Mesothelial cell of epicardium (in vitro differentiated cells): ENCODE results near the gene MAGOH. TPM values are rescaled to one million over a fixed set of nuclear protein-coding genes. Genes with fewer than 3 reads are reported as not detected.

Experiments
- DNase-seq, 2 experiments: peaks; one replicate each; pipeline ENCODE4 v3.0.0; 2021; ENCODE audit warnings: low spot score in 2 of 2; ENCODE audit not compliant: unreplicated experiment in 2 of 2
- H3K27ac Mint-ChIP-seq: 2 replicates; pipeline ENCODE4 v1.8.0; 2021; ENCODE audit warnings: mixed read lengths
- H3K27me3 Mint-ChIP-seq: 2 replicates; pipeline ENCODE4 v1.8.0; 2021; ENCODE audit warnings: low read depth, mixed read lengths
- H3K36me3 Mint-ChIP-seq: 2 replicates; pipeline ENCODE4 v1.8.0; 2021; ENCODE audit warnings: mixed read lengths
- H3K4me1 Mint-ChIP-seq: 2 replicates; pipeline ENCODE4 v1.8.0; 2021; ENCODE audit warnings: mixed read lengths
- H3K4me3 Mint-ChIP-seq: 2 replicates; pipeline ENCODE4 v1.8.0; 2021; ENCODE audit warnings: mild to moderate bottlenecking, moderate library complexity, mixed read lengths
- H3K9me3 Mint-ChIP-seq: 2 replicates; pipeline ENCODE4 v1.8.0; 2021; ENCODE audit warnings: mixed read lengths
- total RNA-seq: library from RNA; stranded (reverse); gene quantifications from 3 replicates; pipeline ENCODE4 v1.2.1, GENCODE V29; 2021
- TF ChIP-seq, protein P1 (sequence below): fragments of 200-600 bp; sonication (generic); IDR thresholded peaks from one replicate; pipeline ENCODE4 v1.5.0; 2021; ENCODE audit warnings: antibody characterized with exemption; ENCODE audit not compliant: unreplicated experiment

Gene MAGOH
- total RNA-seq, 1 donor from 2014 or later, result 59.0 TPM

DNA sequence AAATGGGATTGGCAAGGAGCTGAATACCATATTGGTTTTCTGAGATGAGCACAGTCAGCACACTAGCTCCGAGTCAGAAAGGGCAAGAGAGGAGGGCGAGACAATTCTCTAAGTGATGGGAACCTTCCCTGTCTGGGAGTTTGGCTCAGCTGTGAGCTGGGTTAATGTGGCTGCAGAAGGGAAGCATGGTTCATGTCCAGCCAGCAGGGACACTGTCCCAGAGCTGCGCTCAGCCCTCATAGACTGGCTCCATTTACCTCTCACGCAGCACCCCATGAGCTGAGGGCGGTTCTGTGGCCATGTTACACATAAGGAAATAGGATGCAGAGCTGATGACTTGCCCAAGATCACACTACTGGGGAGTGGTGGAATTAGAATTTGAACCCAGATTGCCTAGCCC, 57.4 kb downstream of the MAGOH start:
- TF ChIP-seq, protein P1, sequence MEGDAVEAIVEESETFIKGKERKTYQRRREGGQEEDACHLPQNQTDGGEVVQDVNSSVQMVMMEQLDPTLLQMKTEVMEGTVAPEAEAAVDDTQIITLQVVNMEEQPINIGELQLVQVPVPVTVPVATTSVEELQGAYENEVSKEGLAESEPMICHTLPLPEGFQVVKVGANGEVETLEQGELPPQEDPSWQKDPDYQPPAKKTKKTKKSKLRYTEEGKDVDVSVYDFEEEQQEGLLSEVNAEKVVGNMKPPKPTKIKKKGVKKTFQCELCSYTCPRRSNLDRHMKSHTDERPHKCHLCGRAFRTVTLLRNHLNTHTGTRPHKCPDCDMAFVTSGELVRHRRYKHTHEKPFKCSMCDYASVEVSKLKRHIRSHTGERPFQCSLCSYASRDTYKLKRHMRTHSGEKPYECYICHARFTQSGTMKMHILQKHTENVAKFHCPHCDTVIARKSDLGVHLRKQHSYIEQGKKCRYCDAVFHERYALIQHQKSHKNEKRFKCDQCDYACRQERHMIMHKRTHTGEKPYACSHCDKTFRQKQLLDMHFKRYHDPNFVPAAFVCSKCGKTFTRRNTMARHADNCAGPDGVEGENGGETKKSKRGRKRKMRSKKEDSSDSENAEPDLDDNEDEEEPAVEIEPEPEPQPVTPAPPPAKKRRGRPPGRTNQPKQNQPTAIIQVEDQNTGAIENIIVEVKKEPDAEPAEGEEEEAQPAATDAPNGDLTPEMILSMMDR, result no peak
- H3K4me1 Mint-ChIP-seq, result no peaks in the 10 kb centered on the region
- H3K9me3 Mint-ChIP-seq, result no peaks in the 10 kb centered on the region
- H3K4me3 Mint-ChIP-seq, result no peak overlapping the region
- H3K27me3 Mint-ChIP-seq, result peaks cover 13% of the 10 kb centered on the region
- no peak overlapping the region for H3K27ac Mint-ChIP-seq
- DNase-seq, result no peak
- H3K36me3 Mint-ChIP-seq, result no peaks in the 10 kb centered on the region

DNA sequence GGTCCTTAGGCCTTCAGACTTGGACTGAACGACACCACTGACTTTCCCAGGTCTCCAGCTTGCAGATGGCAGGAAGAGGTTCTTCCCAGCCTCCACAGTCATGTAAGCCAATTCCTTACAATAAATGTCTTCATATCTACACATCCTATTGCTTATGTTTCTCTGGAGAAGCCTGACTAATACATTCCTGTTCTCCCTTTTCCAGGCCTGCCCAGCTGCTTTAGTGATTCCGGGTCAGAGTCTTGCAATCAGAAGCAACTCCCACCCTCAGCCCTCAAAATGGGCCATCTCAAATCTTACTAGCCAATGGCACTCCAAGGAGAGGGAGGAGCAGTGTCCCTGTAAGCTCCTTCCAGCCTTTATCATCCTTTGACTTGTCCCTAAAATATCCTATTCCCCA, 58.1 kb downstream of the MAGOH start:
- DNase-seq, result no peak
- H3K27me3 Mint-ChIP-seq, result peaks cover 21% of the 10 kb centered on the region
- no peaks in the 10 kb centered on the region for H3K4me1 Mint-ChIP-seq
- H3K4me3 Mint-ChIP-seq, result no peak overlapping the region
- TF ChIP-seq, protein P1, result no peak
- H3K27ac Mint-ChIP-seq, result no peak overlapping the region
- H3K36me3 Mint-ChIP-seq, result no peaks in the 10 kb centered on the region
- no peaks in the 10 kb centered on the region for H3K9me3 Mint-ChIP-seq

Other genes with a start within 250 kb of the MAGOH start
- gene PODN, start 176.3 kb downstream of the MAGOH start, total RNA-seq, result 4.5 to 4.6 TPM (median 4.6 TPM) in 3 replicates
- 0.09 TPM in 1 of 3 replicates, not detected in the others for gene SLC1A7, start 95.9 kb downstream of the MAGOH start, total RNA-seq
- 15.1 to 16.6 TPM (median 15.5 TPM) in 3 replicates for gene CPT2, start 41.7 kb downstream of the MAGOH start, total RNA-seq
- gene CZIB, start 17.9 kb downstream of the MAGOH start, total RNA-seq, result 52.6 to 61.0 TPM (median 55.2 TPM) in 3 replicates
- gene LRP8, start 89.6 kb upstream of the MAGOH start, total RNA-seq, result 18.2 to 19.9 TPM (median 19.2 TPM) in 3 replicates
- gene DMRTB1, start 220.9 kb upstream of the MAGOH start, total RNA-seq, result not detected in 3 replicates